HG03066 (cell line): Measurements from ENCODE around the gene A1CF.
"Not testable (repeated sequence)": the region's sequence is repeated elsewhere in the genome, so short reads cannot be mapped to it uniquely, and the experiment has no call there.

Experiments used
- ATAC-seq: cut with Tn5 transposase; IDR thresholded peaks from one replicate; pipeline ENCODE4 v1.9.1; 2021; ENCODE audit warnings: low read depth; ENCODE audit not compliant: unreplicated experiment

The A1CF gene

GRCh38 chr10:50796693-50797092 is 88.7 kb downstream of the A1CF start:
- no peak for ATAC-seq

GRCh38 chr10:50794490-50794889 is 90.9 kb downstream of the A1CF start:
- ATAC-seq, result no peak

GRCh38 chr10:50788951-50789945 is 96.2 kb downstream of the A1CF start:
- ATAC-seq, result no peak

GRCh38 chr10:50787962-50788361 is 97.5 kb downstream of the A1CF start:
- ATAC-seq, result not testable (repeated sequence)

- not testable (repeated sequence) for ATAC-seq
Observed at GRCh38 chr10:50782017-50782416, 103.4 kb downstream of the A1CF start.

- ATAC-seq, result not testable (repeated sequence)
Observed at GRCh38 chr10:50780036-50780435, 105.4 kb downstream of the A1CF start.

GRCh38 chr10:50774868-50775267 is 110.6 kb downstream of the A1CF start:
- not testable (repeated sequence) for ATAC-seq

GRCh38 chr10:50772042-50772441 is 113.4 kb downstream of the A1CF start:
- not testable (repeated sequence) for ATAC-seq

- ATAC-seq, result not testable (repeated sequence)
Observed at GRCh38 chr10:50766774-50767513, 118.5 kb downstream of the A1CF start.
